Activated T-helper 1 cell treated with anti-CD3 and anti-CD28 coated beads, Interleukin-12 subunit alpha, Interleukin-12 subunit beta, Interleukin-2, Interleukin-4 antibody, amounts not matched to agents 30 ng/mL and 10 ng/mL and 1 ng/mL, durations not matched to agents 14 hours and 24 hours and 36 hours (primary cell): ENCODE measurements around the gene ARHGAP31. TPM values are rescaled to one million over a fixed set of nuclear protein-coding genes. Genes with fewer than 3 reads are reported as not detected.

Experiments used
- DNase-seq: peaks from one replicate; pipeline ENCODE4 v3.0.0; 2021; ENCODE audit warnings: low spot score
- H3K27ac Mint-ChIP-seq: one replicate; pipeline ENCODE4 v1.8.0; 2021; ENCODE audit warnings: mild to moderate bottlenecking, mixed read lengths
- H3K27me3 Mint-ChIP-seq: one replicate; pipeline ENCODE4 v1.8.0; 2022; ENCODE audit warnings: mild to moderate bottlenecking, moderate library complexity, mixed read lengths; ENCODE audit not compliant: insufficient read depth
- H3K36me3 Mint-ChIP-seq: one replicate; pipeline ENCODE4 v1.8.0; 2021; ENCODE audit warnings: low read depth, mixed read lengths
- H3K4me1 Mint-ChIP-seq: one replicate; pipeline ENCODE4 v1.8.0; 2021; ENCODE audit warnings: low read depth, mixed read lengths
- H3K4me3 Mint-ChIP-seq: one replicate; pipeline ENCODE4 v1.8.0; 2021; ENCODE audit warnings: mild to moderate bottlenecking, moderate library complexity, mixed read lengths
- H3K9me3 Mint-ChIP-seq: one replicate; pipeline ENCODE4 v1.8.0; 2021; ENCODE audit warnings: mixed read lengths
- intact Hi-C: fragments of 100-400 bp; cut with micrococcal nuclease; formaldehyde crosslinking; loops from one replicate; pipeline ENCODE4 v1.15.1; 2024
- total RNA-seq: library from RNA; stranded (reverse); gene quantifications from 2 replicates; pipeline ENCODE4 v1.2.3, GENCODE V29; 2022

ARHGAP31 gene
- total RNA-seq, 1 donor from 2014 or later: 8.0 TPM

DNA sequence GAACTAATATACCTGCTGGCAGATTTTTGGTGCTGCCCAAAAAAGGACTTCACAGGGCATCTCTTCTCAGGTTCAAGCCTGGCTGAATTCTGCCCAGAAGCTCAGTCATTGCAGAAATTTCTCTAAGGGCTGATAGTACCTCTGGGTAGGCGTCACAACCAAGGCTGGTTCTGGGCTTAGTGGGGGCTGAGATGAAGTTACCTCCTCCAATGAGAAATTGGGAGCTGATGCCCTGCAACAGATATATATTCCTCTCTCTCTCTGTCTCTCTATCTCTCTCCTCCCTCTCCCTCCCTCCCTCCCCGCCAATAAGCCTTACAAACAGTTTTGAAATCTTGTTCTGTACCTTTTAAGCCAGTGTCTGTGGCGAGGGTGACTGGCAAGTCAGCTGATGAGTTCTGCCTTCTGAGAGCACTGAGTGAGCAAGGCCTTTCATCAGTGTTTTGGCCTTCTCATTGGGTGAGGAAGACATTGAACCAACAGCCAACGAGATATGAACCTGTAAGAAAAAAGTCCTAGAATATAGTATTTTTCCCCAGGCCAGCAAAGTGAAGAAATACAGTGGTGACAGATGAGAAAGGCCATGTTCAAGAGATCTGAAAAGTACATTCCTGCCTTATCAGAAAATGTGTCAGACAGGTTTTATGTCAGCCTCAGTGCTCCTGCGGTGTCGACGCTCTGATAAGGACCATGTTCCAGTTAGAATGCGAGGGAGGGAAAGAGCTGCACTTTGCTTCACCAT is 123.8 kb downstream of the ARHGAP31 start:
- no peak for DNase-seq
- H3K9me3 Mint-ChIP-seq: no peaks in the 10 kb centered on the region
- intact Hi-C loops: no loop called here
- H3K4me1 Mint-ChIP-seq: peaks cover 11% of the 10 kb centered on the region
- H3K36me3 Mint-ChIP-seq: peaks cover 3% of the 10 kb centered on the region
- no peak overlapping the region for H3K27ac Mint-ChIP-seq
- no peaks in the 10 kb centered on the region for H3K27me3 Mint-ChIP-seq
- no peak overlapping the region for H3K4me3 Mint-ChIP-seq

DNA sequence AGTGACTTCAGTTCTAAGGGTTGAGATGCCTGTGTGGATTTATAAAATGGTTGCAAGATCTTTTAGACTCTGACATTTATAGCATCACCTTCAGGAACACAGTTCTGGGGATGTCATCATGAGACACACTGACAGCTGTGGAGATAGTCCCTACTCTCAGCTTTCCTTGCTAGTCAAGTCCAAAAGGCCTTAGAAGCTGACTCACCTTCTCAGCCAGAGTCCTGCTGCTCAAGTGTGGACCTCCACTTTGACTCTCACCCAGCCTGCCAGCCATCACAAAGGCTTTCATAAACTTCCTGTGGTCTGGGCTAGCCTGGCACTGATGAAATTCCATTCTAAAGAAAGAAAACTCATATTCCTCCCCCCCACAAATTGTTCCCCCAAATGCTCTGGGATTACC is 124.5 kb downstream of the ARHGAP31 start:
- H3K36me3 Mint-ChIP-seq: peaks cover 3% of the 10 kb centered on the region
- H3K27me3 Mint-ChIP-seq: no peaks in the 10 kb centered on the region
- no peak overlapping the region for H3K4me3 Mint-ChIP-seq
- peaks cover 11% of the 10 kb centered on the region for H3K4me1 Mint-ChIP-seq
- intact Hi-C loops: no loop called here
- no peaks in the 10 kb centered on the region for H3K9me3 Mint-ChIP-seq
- H3K27ac Mint-ChIP-seq: no peak overlapping the region
- DNase-seq: no peak

DNA sequence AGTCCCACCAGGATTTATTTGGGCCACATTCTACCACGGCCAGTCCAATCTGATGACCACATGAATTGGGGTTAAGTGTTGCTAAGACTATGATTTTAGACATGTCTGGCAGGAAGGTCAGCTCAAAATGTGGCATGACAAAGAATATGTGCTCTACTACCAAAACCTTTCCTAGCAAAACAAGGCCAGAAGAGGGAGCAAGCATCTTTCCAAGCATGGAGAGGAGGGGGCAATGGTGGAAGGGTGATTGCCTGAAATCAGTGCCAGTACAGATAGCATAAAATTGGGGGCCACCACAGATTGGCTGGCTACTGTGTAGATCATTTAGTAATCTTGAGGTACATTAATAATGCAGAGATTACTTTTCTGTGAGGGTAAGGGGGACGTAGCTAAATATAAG is 126.0 kb downstream of the ARHGAP31 start:
- DNase-seq: no peak
- Mint-ChIP-seq H3K36me3 (peaks cover 3% of the 10 kb centered on the region), H3K27ac (no peak overlapping the region), H3K9me3 (peaks cover 1% of the 10 kb centered on the region), H3K4me3 (no peak overlapping the region), H3K27me3 (no peaks in the 10 kb centered on the region), H3K4me1 (peaks cover 11% of the 10 kb centered on the region)
- intact Hi-C loops: no loop called here

DNA sequence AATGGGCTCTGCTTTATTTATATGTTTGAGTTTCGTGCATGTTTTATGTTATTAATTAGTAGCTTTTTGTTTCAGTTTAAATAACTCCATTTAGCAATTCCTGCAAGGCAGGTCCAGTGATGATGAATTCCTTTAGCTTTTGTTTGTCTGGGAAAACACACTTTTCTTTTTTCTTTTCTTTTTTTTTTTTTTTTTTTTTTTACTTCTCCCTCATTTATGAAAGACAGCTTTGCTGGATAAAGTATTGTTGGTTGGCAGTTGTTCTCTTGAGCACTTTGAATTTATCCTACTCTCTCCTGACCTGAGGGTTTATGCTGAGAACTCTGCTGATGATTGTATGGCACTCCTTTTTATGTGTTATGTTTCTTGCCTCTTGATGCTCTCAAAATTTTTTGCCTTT is 133.5 kb downstream of the ARHGAP31 start:
- H3K9me3 Mint-ChIP-seq: peaks cover 64% of the 10 kb centered on the region
- no peak for DNase-seq
- H3K27ac Mint-ChIP-seq: no peak overlapping the region
- no peak overlapping the region for H3K4me3 Mint-ChIP-seq
- intact Hi-C loops: no loop called here
- peaks cover 47% of the 10 kb centered on the region for H3K36me3 Mint-ChIP-seq
- no peaks in the 10 kb centered on the region for H3K4me1 Mint-ChIP-seq
- no peaks in the 10 kb centered on the region for H3K27me3 Mint-ChIP-seq

DNA sequence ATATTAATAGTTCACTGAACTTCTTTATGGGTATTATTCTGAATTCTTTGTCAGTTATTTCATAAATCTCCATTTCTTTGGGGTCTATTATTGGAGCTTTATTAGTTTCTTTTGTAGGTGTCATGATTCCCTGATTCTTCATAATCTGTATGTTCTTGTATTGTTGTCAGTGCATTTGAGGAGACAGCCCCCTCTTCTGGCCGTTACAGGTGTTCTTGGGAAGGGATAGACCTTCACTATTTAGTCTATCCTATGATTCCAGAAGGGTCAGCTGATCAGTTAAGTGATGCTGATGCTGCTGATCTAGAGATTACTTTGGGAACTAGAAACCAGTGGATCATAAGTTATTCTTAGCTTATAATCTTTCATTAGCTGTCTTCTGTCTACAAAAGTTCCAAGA is 134.4 kb downstream of the ARHGAP31 start:
- Mint-ChIP-seq H3K27me3 (no peaks in the 10 kb centered on the region), H3K9me3 (peaks cover 64% of the 10 kb centered on the region), H3K4me3 (no peak overlapping the region), H3K4me1 (no peaks in the 10 kb centered on the region), H3K36me3 (peaks cover 52% of the 10 kb centered on the region), H3K27ac (no peak overlapping the region)
- DNase-seq: no peak
- intact Hi-C loops: no loop called here

DNA sequence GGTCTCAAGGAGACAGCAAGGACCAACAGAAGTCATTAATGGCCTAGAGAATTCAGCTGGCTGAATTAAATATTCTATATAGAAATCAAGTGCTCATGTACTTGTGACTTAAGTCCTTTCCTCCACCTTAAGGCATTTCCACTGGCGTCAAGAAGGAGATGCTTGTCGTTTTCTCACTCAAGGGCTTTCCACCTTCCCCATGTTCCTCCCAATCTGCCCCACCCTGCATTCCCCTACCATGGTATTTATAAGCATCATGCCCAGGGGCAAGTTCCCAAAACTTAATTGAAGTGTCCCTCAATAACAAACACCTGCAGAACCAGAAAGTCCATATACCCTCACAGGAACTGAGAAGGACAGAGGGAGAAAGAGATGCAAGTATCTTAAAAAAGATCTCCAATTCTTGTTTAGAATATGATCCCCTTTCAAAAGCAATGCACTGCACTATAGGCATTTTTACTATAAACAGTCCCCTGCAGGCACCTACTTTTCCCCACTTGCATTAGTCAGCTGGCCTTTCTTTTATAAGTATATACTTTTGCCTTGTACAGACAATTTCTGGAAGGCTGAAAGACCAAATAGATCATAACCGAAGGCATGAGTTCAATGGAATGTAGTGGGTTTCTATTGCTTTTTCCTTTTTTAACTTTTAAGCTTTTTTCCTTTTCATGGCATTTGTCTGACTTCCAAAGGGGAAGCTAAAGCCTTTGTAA is 139.6 kb downstream of the ARHGAP31 start:
- Mint-ChIP-seq H3K4me1 (no peaks in the 10 kb centered on the region), H3K9me3 (peaks cover 28% of the 10 kb centered on the region), H3K27ac (no peak overlapping the region), H3K36me3 (peaks cover 77% of the 10 kb centered on the region), H3K27me3 (no peaks in the 10 kb centered on the region), H3K4me3 (no peak overlapping the region)
- no peak for DNase-seq
- intact Hi-C loops: no loop called here

DNA sequence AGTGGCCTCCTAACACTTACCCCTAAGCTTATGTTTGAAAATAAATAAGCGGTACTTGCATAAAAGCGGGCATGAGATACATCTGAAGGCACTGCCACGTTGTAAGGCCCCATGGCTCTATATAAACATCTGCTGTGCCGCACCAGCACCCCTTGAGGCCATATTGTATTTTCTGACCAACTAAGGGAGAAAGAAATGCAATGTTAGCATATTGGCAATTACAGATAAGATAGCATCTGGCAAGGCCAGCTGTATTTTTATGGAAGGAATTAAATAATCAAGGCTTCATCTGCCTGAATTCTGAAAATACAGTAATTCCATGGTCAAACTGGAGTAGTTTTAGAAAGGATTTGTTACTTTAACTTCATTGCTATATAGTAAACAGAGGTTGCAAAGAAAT is 140.5 kb downstream of the ARHGAP31 start:
- H3K27ac Mint-ChIP-seq: no peak overlapping the region
- H3K4me3 Mint-ChIP-seq: no peak overlapping the region
- no peaks in the 10 kb centered on the region for H3K4me1 Mint-ChIP-seq
- no peak for DNase-seq
- intact Hi-C loops: no loop called here
- H3K27me3 Mint-ChIP-seq: no peaks in the 10 kb centered on the region
- peaks cover 70% of the 10 kb centered on the region for H3K36me3 Mint-ChIP-seq
- H3K9me3 Mint-ChIP-seq: peaks cover 18% of the 10 kb centered on the region

DNA sequence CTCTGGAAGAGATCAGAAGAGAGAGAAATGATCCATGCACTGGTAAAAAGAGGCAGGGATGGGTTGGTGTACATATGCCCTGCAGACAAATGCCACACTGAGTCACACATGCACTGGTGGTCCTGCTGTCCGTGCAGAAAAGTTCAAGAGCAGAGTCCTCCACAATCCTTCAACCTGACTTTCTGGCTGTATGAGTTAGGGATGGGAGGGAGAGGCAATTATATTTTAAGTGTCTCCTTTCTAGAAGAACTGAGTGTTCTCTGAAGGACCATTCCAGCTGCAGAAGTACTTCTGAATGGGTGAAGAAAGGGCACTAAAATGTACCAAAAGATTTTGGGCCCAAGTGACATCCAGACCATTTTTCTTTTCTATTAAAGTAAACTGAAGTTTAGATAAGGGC is 142.8 kb downstream of the ARHGAP31 start:
- Mint-ChIP-seq H3K27ac (no peak overlapping the region), H3K4me3 (no peak overlapping the region), H3K4me1 (no peaks in the 10 kb centered on the region), H3K36me3 (peaks cover 65% of the 10 kb centered on the region), H3K27me3 (no peaks in the 10 kb centered on the region), H3K9me3 (peaks cover 1% of the 10 kb centered on the region)
- no peak for DNase-seq
- intact Hi-C loops: no loop called here

DNA sequence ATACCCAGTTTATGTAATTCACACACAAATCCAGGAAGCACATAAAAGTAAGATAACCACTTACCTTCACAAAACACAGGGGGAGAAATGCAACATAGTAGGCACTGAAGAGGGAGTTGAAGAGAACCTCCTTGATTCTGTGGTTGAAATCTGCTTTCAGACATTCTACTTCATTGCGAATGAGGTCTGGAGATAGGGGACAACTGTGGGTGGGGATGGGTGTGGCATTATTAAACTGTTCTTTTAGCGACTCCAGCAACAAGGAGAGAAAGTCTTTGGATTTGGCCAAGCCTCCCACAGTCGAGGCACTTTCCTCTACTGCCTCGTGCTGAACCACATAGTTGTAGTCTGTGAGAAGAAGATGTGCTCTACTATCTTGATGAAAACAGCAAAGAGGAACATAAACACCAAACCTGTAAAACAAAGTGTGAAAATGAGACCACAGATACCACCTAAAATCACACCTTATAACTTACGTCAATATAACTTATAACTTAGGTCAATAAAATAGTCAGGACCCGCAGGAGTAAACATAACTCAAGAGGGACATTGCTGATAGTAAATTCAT is 143.6 kb downstream of the ARHGAP31 start:
- Mint-ChIP-seq H3K27ac (no peak overlapping the region), H3K36me3 (peaks cover 67% of the 10 kb centered on the region), H3K4me3 (no peak overlapping the region), H3K9me3 (no peaks in the 10 kb centered on the region), H3K27me3 (no peaks in the 10 kb centered on the region), H3K4me1 (no peaks in the 10 kb centered on the region)
- intact Hi-C loops: no loop called here
- DNase-seq: no peak

DNA sequence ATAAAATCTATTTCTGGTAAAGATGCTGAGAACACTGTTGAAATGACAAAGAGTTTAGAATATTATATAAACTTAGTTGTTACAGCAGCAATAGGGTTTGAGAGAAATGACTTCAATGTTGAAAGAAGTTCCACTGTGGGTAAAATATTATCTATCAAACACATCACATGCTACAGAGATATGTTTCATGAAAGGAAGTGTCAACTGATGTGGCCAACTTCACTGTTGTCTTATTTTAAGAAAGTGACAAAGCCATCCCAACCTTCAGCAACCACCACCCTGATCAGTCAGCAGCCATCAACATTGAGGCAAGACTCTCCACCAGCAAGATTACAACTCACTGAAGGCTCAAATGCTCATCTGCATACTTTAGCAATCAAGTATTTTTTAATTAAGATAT is 149.0 kb downstream of the ARHGAP31 start:
- H3K36me3 Mint-ChIP-seq: peaks cover 57% of the 10 kb centered on the region
- no peaks in the 10 kb centered on the region for H3K27me3 Mint-ChIP-seq
- intact Hi-C loops: no loop called here
- no peak overlapping the region for H3K27ac Mint-ChIP-seq
- H3K9me3 Mint-ChIP-seq: no peaks in the 10 kb centered on the region
- no peak for DNase-seq
- no peak overlapping the region for H3K4me3 Mint-ChIP-seq
- peaks cover 14% of the 10 kb centered on the region for H3K4me1 Mint-ChIP-seq

DNA sequence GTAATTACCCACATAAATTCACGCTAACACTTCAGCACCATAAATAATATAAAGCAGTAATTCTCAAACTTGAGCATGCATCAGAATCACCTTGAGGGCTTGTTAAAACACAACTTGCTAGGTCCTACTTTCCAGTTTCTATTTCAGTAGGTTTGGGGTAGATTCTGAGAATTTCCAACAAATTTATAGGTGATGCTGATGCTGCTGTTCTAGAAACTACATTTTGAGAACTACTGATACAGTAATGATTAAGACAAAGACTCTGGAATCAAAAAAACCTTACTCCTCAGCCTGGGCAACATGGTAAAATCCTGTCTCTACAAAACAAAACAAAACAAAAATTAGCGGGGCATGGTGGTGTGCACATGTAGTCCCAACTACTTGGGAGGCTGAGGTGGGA is 150.4 kb downstream of the ARHGAP31 start:
- H3K27me3 Mint-ChIP-seq: no peaks in the 10 kb centered on the region
- peak overlapping the region; percentile 30 for H3K4me3 Mint-ChIP-seq
- no peak overlapping the region for H3K27ac Mint-ChIP-seq
- DNase-seq: no peak
- peaks cover 58% of the 10 kb centered on the region for H3K36me3 Mint-ChIP-seq
- no peaks in the 10 kb centered on the region for H3K9me3 Mint-ChIP-seq
- peaks cover 14% of the 10 kb centered on the region for H3K4me1 Mint-ChIP-seq
- intact Hi-C loops: loop anchor here (2.0 kb wide), 1 partner anchor 14 kb away; no protein-coding TSS in a partner anchor

DNA sequence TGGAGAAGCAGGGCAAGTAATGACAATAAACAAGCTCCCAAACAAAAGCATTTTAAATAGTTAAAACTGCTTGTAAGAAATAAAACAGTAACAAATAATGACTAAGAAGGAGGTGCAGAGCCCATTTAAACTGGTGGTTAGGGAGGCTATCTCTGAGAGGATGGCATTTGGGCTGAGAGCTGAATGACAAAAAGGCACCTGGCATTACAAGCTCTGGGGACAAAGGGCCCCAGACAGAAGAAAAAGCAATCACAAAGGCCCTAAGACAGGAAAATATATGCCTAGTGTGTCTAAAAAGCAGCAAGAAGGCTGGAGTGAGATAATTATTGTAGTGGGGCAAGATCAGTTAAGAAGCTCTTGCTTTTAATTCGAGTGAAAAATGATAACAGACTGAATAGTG is 159.6 kb downstream of the ARHGAP31 start:
- H3K4me1 Mint-ChIP-seq: peaks cover 11% of the 10 kb centered on the region

DNA sequence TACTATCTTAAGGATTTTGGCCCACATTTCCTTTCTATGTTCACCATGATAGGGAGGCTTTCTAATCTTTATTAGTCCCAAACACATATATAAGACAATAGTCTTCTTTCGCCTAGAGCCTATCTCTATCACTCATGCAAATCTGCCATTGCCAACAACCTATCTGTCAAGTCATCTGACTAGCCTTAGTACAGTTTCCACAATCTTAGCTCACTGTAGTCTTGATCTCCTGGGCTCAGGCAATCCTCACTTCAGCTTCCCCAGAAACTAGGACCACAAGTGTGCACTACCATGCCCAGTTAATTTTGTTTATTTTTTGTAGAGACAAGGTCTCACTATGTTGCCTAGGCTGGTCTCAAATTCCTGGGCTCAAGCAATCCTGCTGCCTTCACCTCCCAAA is 162.3 kb downstream of the ARHGAP31 start:
- H3K4me1 Mint-ChIP-seq: peaks cover 34% of the 10 kb centered on the region
- H3K27ac Mint-ChIP-seq: no peak overlapping the region
- intact Hi-C loops: no loop called here
- H3K27me3 Mint-ChIP-seq: no peaks in the 10 kb centered on the region
- H3K9me3 Mint-ChIP-seq: no peaks in the 10 kb centered on the region
- no peak overlapping the region for H3K4me3 Mint-ChIP-seq
- DNase-seq: no peak
- H3K36me3 Mint-ChIP-seq: peaks cover 64% of the 10 kb centered on the region

More for the DNA sequence above, 159.6 kb downstream of the ARHGAP31 start:
- H3K36me3 Mint-ChIP-seq: peaks cover 58% of the 10 kb centered on the region
- H3K4me3 Mint-ChIP-seq: no peak overlapping the region
- DNase-seq: no peak
- H3K27ac Mint-ChIP-seq: no peak overlapping the region
- no peaks in the 10 kb centered on the region for H3K27me3 Mint-ChIP-seq
- intact Hi-C loops: no loop called here
- H3K9me3 Mint-ChIP-seq: no peaks in the 10 kb centered on the region
